Fibroblast of skin of abdomen (primary cell): Measurements from ENCODE around the gene CD101. TPM values are rescaled to one million over a fixed set of nuclear protein-coding genes. Genes with fewer than 3 reads are reported as not detected.
"Not testable (repeated sequence)": the region's sequence is repeated elsewhere in the genome, so short reads cannot be mapped to it uniquely, and the experiment has no call there.

Source experiments
- DNase-seq: peaks from one replicate; pipeline ENCODE4 v3.0.0-alpha.2; 2013
- polyA plus RNA-seq, 2 experiments: library from polyadenylated mRNA; unstranded; fragments of 120-200 nt; gene quantifications; one replicate each; pipeline ENCODE4 v1.2.1, GENCODE V29; 2013; ENCODE audit not compliant: insufficient read length in 2 of 2

CD101 gene
- polyA plus RNA-seq (2013, experiment 1 of 2; ENCODE audit: insufficient read length) = 0.27 TPM
- polyA plus RNA-seq (2013, experiment 2 of 2; ENCODE audit: insufficient read length) = 0.25 TPM

DNA sequence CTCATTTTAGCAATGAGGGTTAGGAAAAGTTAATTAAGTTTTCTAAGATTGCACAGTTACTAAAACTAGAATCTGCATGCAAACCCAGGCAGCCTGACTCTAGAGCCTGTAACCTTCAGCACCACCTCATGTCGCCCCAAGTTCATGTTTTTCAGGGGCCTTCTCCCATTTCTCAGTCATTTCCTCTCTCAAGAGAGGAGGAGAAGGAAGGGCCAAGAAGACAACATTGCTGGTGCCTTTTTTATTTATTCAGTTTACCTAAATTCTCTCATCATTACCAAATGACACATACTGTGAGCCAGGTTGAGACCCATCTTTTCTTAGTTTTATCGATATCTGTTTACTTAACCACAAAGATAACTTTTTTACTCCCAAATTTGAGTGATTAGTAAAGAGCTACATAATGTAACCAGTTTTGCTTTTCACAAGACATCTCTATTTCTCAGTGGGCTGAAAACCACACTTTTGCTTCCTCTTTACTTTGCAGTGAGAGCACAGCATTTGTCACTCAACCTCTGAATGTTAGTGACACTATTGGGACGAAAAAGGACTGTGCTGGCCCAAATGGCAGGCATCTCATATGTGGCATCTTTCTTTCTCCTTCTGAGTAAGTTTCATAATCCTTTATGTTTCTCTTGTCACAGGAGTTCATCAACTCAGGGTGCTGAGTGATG, at the start of gene CD101:
Gene CD101, plus strand, starts transcription at position 507 of the 674 bp plus-strand sequence. Its CDS starts 58 bp downstream, at position 565.
- DNase-seq = no peak

- DNase-seq = no peak
These were observed 48.8 kb upstream of the CD101 start for GRCh38 chr1:116952738-116953275.

DNA sequence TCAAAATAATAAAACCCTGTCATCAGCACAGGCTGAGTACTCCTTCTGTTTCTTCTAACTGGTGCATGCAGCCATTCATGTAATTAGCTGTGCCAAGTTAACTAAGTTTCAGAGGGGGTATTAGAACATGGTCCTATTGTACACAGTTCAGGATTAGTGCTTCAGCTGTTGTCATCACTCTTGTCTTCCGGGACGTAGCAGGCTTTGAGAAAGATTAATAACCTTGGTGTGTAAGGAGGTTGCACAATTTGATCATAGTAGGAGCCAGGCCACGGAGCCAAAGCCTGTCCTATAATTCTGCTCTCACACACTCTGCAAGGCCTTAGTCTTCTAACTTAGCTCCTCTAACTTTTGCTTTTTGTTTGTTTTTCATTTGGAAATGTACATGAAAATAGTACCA, 47.1 kb upstream of the CD101 start:
- peak; percentile 22 for DNase-seq

DNA sequence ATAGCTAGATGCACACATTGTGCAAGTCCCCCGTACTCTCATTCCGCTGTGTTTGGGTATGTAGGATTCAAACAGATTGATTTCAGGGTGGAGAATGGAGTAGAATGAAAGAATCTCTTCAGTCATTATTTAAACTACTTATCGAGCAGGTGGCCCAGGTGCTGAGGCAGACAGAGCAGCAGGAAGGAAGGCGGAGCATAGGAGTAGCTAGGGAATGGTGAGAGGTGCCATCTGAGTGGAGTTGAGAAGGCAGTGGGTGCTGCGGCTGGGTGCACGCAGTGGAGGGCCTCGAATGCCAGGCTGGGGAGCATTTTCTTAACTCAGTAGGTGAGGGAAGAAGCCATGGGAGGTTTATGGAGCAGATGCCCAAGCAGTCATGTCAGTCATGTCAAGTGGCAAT, 45.2 kb upstream of the CD101 start:
- no peak for DNase-seq

GRCh38 chr1:116957646-116958045, 43.9 kb upstream of the CD101 start:
- DNase-seq = no peak

DNA sequence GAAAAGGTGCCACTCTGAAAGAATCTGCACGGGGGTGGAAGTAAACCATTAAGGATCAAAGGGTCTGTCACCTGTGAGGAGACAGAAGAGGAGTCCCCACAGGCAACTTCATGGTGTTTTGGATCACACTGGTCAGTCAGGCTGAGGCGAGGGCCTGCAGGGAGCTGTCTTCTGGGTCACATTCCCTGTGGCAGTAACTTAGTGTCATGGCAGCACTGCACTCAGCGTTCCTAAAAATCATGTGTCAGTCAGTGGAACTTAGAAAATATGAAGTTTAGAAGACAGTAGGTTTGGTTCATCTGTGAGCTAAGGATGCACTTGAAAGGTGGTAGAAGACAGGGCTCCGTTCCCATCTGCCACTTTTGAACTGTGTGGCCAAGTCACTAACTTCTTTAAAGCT, 43.5 kb upstream of the CD101 start:
- no peak for DNase-seq

- DNase-seq = no peak
These were observed 42.6 kb upstream of the CD101 start for GRCh38 chr1:116958977-116959376.

- DNase-seq = no peak
These were observed 40.0 kb upstream of the CD101 start for GRCh38 chr1:116961606-116962005.

DNA sequence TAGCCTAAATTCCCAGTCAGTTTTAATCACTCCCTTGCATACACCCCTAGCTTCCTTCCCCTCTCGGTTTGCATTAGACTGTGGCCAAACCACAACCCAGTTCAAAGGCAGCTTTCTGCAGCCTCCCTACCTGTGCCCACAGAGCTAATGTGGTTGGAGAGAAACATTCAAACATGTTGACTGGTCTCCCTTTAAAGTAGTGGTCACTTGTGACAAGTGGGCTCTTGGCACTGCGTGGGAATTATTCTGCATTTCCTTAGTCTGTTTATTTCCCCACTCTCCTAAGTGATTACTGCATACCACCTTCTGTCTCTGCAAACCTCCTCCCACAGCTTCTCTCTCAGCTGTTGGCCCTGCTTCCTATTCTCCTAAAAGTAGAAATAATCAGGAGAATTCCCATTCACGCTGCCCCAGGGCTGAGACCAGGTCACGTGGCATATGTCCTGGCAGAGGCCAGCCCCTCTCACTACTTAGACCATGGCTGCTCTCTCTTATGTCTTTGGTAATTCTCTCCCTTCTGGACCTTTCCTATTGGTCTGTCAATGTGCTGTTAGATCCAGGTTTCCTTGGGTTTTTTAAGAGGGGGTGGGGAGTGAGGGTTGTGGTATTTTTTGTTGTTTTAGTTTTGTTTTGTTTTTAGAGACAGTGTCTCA, 38.4 kb upstream of the CD101 start:
- no peak for DNase-seq

DNA sequence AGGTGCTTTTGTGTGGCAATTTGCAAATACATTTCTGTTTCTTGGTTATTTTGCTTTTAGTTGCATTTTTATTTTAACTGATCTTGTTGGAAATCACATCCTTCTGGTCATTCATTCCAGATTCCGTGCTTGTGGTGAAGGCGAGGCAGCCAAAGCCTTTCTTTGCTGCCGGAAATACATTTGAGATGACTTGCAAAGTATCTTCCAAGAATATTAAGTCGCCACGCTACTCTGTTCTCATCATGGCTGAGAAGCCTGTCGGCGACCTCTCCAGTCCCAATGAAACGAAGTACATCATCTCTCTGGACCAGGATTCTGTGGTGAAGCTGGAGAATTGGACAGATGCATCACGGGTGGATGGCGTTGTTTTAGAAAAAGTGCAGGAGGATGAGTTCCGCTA, 34.8 kb upstream of the CD101 start:
- peak; percentile 14 for DNase-seq

DNA sequence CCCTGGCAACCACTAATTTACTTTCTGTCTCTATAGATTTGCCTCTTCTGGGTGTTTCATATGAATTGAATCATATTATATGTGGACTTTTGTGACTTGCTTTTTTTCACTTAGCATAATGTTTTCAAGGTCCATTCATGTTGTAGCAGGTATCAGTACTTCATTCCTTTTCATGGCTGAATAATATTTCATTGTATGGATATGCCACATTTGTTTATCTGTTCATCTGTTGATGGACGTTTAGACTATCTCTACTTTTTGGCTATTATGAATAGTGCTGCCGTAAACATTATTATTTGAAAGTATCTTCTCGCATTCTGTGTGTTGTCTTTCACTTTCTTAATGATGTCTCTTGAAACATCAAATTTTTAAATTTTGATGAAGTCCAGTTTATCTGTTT, 32.8 kb upstream of the CD101 start:
- DNase-seq = no peak

DNA sequence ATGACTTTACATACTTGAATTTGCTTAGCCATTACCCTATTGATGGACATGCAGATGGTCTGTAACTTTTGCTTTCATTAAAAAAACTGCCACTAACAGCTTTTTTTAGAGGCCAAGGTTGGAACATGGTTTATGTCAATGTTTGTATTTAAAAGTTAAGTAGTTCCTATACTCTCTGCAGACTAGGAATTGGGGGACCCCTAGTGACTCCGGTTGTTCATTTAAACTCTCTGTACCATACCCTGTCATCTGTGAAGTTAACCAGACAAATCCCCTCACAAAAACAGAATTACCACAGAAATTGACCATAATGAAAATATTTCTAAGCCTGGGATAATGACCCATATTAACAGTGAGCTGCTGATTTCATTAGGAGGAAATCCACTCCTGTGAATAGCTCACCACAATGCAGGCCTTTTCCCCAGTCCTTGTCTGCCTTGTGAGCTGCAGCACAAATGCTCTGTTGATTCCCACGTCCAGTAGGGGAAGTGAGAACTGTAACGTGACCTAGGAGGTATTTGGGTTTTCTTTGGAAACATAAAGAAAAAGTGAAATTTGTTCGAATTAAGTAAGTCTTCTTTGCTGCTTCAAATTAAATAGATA, 30.2 kb upstream of the CD101 start:
- no peak for DNase-seq

- DNase-seq = no peak
These were observed 29.4 kb upstream of the CD101 start for GRCh38 chr1:116971965-116972673.

DNA sequence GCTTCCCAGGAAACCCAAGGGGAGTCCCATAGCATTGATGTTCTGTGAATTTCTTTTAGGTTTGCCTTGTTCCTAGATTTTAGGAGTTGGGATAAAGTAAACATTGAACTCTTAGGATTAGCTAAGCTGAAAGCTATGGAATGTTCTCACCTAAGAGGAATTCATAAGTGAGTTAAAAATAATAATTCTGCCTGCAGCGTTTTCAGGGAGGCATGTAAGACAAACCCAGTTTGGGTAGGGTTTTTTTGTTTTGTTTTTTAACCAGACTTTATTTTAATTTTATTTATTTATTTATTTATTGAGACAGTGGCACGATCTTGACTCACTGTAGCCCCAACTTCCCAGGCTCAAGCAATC, 28.9 kb upstream of the CD101 start:
- DNase-seq = no peak

- DNase-seq = not testable (repeated sequence)
These were observed 21.3 kb upstream of the CD101 start for GRCh38 chr1:116980309-116980708.

GRCh38 chr1:116981521-116982037, 20.0 kb upstream of the CD101 start:
- DNase-seq = no peak

DNA sequence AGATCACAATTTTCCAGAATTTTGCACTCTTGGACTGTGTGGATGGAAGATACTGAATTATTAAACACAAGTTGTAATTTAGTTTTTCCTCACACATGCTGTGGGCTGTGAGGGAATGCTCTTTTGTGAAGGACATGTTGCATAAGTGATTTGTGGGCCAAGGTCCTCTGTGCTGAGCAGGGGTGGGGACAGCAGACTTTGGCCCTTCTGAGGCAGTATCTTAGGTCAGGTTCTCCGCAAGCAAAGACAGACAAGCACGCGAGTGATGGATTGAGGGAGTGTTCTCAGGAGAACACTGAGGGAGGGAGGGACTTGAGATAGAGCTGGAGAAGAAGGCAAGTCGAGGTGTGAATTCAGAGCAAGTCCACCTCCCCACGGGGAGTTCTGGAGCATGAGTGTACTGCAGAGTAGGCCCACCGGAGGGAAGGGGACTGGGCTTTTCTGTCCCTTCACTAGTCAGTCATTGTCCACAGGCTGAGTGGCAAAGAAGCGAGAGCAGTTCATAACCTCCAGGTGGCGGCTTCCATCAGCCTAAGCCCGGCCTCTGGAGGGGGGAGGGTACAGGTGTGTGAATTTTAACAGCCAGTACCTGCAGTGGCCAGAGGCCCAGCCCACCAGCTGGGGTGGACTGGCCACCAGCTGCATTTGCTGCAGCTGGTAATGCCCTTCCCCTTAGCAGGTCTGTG, 19.1 kb upstream of the CD101 start:
- DNase-seq = no peak

GRCh38 chr1:116983112-116983511, 18.4 kb upstream of the CD101 start:
- no peak for DNase-seq

DNA sequence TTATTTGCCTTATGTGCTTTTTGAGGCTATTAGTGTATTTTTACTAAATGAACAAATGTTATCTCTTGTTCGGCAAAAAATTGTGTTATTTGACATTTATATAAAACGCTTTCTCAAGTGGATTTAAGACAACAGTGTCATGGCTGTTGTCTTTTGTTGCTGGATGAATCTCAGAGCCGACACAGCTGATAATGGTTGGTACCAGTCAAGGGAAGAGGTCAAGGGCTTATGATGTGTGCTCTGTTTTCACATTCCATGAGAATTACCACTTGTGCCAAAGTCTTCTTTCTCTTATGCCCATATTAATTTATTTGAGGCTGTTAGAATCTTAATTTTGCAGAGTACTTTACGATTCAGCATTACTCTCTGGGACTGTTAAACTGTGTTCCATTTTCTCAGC, 17.9 kb upstream of the CD101 start:
- no peak for DNase-seq

DNA sequence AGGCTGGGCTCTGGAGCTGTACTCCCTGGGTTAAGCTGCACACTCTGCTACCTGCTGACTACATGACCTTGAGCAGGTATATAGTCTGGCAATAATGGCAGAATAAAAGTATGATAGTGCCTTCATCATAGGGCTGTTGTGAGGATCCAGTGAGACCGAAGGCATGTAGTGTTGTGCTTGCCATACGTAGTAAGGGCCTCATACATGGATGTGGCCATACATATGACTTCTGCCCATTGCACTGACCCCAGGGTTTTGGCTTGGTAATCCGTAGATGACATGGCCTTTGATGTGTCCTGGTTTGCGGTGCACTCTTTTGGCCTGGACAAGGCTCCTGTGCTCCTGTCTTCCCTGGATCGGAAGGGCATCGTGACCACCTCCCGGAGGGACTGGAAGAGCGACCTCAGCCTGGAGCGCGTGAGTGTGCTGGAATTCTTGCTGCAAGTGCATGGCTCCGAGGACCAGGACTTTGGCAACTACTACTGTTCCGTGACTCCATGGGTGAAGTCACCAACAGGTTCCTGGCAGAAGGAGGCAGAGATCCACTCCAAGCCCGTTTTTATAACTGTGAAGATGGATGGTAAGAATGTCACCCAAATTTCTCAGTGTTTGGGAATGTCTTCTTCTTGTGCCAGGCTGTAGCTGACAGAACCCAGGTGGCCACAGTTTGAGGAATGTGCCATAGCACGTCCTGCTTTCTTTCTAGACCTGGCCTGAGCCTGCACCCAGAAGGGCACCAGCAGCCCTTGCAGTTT, 17.0 kb upstream of the CD101 start:
- DNase-seq = no peak
